GM10266 (cell line): ENCODE measurements around the gene TPTE2.
"Not testable (repeated sequence)": the region's sequence is repeated elsewhere in the genome, so short reads cannot be mapped to it uniquely, and the experiment has no call there.

Source experiments
- DNase-seq: peaks from one replicate; pipeline ENCODE4 v3.0.0; 2012; ENCODE audit errors: extremely low spot score
- TF ChIP-seq, protein P1 (sequence below): IDR thresholded peaks from 2 replicates; pipeline ENCODE4 v1.5.1; 2012; ENCODE audit warnings: mild to moderate bottlenecking, low read depth; ENCODE audit not compliant: control insufficient read depth, insufficient read depth; ENCODE audit errors: missing control alignments

Gene TPTE2

DNA sequence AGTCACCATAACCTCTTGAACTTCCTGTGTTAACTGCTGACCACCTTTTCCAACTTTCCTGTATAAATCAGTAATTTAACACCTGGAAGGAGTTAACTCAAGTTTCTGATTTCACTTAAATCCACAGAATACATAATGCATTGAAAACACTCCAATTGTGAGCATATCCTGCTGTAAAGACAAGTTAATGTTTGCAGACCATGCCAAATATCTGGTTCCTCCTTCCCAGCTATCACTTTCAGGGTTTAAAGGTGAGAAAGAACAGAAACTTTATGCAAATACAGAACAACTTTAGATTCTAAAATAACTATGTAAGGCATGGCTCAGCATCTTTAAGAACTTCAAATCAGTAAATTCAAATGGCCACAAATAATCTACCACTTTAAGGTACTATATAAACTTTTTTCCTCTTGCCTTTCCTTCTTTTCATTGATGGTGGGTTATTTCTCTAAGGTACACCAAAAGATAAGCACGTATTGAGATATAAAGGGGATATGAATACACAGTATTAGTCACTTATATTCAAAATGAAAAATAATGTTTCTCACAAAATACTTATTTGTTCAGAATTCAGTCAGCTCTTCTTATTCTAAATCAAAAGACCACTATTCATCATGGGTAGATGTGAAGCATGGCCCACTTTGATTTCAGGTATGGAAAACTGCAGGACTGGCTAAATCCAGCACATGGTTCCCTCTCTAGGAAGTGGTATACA, 6.6 kb upstream of the TPTE2 start:
- no peak for DNase-seq
- TF ChIP-seq, protein P1, sequence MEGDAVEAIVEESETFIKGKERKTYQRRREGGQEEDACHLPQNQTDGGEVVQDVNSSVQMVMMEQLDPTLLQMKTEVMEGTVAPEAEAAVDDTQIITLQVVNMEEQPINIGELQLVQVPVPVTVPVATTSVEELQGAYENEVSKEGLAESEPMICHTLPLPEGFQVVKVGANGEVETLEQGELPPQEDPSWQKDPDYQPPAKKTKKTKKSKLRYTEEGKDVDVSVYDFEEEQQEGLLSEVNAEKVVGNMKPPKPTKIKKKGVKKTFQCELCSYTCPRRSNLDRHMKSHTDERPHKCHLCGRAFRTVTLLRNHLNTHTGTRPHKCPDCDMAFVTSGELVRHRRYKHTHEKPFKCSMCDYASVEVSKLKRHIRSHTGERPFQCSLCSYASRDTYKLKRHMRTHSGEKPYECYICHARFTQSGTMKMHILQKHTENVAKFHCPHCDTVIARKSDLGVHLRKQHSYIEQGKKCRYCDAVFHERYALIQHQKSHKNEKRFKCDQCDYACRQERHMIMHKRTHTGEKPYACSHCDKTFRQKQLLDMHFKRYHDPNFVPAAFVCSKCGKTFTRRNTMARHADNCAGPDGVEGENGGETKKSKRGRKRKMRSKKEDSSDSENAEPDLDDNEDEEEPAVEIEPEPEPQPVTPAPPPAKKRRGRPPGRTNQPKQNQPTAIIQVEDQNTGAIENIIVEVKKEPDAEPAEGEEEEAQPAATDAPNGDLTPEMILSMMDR: no peak

DNA sequence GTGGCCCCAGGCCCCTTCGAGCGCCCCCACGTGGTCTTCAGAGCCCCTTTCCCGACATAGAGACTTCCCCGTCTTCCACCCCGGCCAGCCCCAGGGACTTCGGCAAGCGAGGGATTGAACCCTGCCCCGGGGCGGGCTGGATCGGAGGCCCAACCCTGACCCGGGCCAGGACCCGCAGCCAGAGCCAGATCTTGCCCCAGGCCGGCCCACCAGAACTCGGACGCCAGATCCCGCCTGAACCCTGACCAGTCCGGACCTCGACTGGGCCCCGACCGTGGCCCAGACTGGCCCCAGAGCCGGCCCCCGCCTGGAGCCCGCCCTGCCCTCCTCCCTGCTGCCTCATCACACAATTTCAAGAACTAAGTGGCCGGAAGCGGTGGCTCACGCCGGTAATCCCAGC, 253 bp upstream of the TPTE2 start:
- TF ChIP-seq, protein P1: no peak
- no peak for DNase-seq

DNA sequence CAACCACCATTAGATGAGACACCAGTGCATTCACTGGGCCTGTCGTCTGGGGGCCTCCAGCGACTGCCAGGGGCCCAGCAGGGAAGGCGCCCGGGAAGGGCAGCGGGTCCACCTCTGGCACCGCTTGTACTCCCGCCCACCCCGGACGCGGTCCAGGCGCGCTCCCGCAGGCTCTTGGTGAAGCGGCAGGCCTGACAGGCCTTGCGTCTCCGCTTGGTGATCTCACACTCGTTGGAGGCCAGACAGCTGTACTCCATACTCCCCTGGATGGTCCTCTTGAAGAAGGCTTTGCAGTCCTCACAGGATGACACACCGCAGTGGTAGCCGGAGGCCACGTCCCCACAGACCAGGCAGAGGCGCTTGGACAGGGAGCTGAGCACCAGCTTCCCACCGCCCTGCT, 660 bp downstream of the TPTE2 start:
- not testable (repeated sequence) for DNase-seq

DNA sequence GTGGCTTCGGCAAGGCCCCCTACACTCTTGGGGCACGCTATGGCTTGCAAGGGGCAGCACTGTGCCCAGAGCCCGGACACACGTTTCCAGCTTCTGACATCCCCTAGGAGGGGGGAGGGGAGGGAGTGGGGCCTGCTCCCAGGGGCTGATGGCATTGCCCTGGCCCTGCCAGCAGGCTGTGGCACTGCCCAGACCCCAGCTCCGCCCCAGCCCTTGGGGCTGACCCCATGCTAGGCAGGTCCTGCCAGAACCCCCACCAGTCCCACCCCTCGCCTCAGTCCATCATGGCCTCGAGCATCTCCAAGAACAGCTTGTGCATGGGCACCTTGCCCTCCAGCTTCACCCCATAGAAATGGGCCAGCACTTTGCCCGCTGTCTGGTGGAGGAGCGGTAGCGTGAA, 1.6 kb downstream of the TPTE2 start:
- DNase-seq: not testable (repeated sequence)

DNA sequence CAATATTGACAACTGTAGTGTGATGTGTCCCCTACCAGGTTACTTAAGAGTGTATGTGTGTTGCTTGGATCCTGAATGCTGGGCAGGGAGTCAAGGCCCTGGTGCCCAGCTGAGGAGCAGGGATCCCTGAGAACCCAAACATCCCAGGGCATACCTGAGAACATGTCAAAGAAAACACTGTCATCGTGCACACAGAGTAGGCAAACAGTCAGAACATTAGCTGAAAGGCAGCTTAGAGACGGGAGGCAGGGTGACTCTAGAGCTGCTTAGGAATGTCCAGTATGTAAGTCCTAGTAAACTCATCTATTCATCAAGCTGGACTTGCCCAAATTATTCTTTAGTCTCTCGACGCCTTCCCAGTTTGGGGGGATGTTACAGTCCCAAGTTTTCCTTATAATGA, 4.0 kb downstream of the TPTE2 start:
- DNase-seq: not testable (repeated sequence)

DNA sequence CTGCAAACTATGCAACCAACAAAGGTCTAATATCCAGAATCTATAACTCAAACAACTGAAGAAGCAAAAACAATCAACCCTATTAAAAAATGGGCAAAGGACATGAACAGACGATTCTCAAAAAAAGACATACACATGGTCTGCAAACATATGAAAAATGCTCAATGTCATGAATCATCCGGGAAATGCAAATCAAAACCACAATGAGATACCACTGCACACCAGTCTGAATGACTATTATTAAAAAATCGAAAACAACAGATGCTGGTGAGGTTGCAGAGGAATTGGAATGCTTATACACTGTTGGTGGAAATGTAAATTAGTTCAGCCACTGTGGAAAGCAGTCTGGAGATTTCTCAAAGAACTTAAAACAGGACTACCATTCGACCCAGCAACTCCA, 12.1 kb downstream of the TPTE2 start:
- not testable (repeated sequence) for DNase-seq

DNA sequence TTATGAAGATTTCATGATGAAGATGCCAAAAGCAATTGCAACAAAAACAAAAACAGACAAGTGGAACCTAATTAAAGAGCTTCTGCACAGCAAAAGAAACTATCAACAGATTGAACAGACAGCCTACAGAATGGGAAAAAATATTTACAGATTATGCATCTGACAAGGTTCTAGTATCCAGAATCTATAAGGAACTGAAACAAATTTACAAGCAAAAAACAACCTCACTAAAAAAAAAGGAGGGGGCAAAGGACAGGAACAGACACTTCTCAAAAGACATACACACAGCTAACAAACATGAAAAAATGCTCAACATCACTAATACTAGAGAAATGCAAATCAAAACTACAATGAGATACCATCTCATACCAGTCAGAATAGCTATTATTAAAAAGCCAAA, 35.7 kb downstream of the TPTE2 start:
- DNase-seq: not testable (repeated sequence)

DNA sequence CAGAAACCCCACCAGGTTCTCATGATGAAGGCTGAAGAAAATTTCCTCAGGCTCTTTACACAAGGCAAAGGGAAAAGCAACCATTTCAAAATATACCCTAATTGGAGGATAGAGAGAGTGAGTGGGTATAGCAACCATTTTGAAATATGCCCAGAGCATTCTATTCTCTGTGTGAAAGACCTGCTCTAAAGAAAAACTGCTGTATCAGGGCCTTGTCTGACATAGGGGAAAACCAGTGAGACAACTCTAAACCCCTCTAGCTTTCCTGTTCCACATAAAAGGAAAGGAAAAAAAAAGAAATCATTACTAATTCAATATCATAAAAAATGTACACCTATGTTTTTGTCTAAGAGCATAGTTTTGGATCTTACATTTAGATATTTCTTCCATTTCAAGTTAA, 42.3 kb downstream of the TPTE2 start:
- TF ChIP-seq, protein P1: no peak
- no peak for DNase-seq

DNA sequence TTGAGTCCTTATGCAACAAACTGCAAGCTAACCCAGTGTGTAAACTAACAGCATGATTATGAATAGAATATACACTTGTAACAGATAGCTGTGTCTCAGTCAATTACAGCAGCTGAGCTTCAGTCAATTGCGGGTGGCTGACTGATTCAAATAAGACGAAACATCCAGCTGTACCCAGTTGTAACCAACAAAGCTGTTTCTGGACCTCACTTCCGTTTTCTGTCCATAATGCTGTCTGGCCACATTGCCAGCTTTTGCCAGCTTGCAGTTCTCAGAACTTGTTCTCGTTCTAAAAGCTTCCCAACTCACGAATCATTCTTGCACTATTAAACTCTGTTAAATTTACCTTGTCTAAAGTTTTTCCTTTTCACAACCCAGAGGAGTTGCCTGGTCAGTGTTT, 53.7 kb downstream of the TPTE2 start:
- DNase-seq: not testable (repeated sequence)

DNA sequence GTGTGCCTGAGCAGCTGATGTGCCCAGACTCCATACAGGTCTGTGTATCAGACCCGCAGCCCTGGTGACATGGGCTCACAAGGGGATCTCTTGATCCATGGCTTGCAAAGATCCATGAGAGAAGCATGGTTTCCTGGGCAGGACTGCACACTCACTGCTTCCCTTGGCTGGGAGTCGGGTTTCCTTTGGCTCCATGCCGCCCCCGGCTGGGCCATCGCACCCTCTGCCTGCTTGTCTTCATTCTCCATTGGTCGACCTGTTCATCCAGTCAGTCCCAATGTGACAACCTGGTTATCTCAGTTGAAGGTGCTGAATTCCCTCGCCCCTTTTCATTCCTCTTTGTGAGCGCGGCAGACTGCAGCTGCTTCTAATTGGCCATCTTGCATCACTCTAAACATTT, 101.2 kb downstream of the TPTE2 start:
- not testable (repeated sequence) for DNase-seq

DNA sequence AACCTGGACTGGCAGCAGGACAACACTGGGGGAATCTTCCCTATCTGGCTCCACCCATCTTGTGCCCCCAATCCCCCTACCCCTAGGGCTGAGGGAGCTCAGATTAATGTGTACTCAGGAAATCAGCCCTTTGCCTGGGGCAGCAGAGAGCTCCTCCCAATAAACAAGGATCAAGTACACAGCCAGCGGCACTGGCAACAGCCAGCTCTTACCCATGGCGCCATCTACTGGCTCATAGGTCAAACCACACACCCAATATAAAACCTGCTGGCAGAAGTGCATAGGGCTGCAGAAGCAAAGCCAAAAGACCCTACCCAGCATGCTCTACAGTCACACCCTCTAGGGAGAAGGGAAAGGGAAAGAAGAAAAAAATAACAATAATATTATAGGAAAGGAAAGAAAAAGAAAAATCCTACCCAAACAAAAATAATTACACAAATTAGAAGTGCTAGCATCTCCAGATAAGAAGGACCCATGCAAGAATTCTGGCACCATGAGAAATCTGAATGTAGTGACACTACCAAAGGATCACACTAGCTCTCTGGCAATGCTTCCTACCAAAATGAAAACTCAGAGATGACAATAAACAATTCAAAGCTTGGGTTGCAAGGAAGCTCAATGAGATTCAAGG, 122.2 kb downstream of the TPTE2 start:
- not testable (repeated sequence) for DNase-seq
- TF ChIP-seq, protein P1: peak; percentile 24

DNA sequence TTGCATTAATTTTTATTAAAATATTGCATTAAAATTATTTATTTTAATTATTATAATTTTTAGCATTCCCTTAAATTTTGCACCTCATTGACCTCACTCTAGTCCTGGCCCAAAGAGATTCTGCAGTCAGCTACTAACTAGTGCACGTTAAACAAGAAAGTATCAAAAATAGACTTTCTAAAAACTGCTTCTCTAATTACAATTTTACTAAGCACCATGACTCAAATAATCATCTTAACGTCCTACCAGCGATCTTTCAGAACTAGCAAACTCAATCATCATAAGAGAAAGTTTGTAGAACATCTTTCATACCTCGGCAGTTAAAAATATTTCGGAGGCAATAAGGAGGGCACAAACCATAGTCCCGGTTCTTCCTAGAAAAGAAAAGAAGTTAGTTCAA, 123.6 kb downstream of the TPTE2 start:
- not testable (repeated sequence) for DNase-seq

DNA sequence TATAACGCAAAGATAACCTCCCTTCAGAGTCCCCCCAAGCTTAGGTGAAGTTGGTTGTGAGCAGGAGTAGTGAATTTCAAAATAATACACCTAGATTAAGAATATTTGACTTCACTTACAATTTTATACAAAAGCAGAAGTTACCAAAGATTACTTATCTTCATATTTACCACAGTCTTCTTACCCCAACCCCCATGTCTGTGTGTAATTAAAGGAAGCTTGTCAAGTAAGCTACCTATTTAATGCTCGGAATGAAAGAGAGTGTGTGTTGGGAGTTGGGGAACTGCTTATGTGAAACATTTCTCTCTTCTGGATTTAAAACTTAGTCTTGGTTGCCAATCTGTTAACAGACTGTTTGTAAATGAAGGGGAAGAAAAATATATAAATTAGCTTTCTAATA, 139.1 kb downstream of the TPTE2 start:
- not testable (repeated sequence) for DNase-seq

DNA sequence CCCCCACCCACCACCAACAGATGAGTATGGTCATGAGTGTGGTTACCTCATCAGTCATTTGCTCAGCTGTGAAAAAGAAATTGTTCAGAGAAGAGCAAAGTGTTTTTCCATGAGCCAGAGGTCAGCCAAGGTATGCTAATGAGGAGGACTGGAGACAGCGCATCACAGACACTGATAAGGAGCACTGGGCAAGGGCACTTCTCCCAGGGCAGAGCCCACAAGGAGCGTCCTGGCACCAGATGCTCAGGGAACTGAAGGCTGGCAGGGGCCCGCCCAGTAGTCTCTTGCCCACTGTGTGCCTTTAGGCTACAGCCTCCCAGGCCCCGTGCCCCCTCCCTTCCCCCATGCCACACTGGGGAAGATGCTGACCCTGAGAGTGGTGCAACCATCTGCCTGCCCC, 148.8 kb downstream of the TPTE2 start:
- DNase-seq: not testable (repeated sequence)

DNA sequence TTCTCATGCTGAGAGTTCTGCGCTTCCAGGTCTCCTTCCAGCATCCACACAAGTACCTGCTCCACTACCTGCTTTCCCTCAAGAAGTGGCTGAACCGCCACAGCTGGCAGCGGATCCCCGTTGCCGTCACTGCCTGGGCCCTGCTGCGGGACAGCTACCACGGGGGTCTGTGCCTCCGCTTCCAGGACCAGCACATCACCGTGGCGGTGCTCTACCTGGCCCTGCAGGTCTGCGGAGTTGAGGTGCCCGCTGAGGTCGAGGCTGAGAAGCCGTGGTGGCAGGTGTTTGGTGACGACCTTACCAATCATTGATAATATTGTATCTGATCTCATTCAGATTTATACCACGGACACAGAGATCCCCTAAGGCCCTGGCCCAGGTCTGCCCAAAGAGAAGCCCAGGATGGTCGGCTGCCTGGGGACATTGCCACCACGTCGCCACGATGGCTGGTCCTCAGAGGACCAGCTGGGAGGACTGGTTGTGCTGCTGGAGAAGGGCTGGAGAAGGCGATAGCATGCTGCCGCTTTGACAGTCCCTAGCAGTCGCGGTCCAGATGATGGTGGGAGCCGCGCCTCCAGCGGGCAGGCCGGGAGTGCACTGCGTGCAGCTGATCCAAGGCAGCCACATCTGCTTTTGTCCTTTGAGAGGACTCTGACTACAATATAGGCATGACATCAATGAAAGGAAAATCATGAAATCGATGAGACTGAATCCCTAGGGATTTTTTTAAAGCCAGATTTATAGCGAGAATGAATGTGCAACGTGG, 178.4 kb downstream of the TPTE2 start:
- not testable (repeated sequence) for DNase-seq
